OCI-LY1 (cell line): ENCODE results near the gene ZP3.
"Not testable (repeated sequence)": the region's sequence is repeated elsewhere in the genome, so short reads cannot be mapped to it uniquely, and the experiment has no call there.

Experiments
- H2AFZ ChIP-seq: fragments of 200-600 bp; sonication (generic), shearing (Covaris generic); 2 replicates; pipeline ENCODE4 v1.6.0; 2014; ENCODE audit warnings: antibody characterized with exemption, mild to moderate bottlenecking, low read length
- H3F3A ChIP-seq: fragments of 200-600 bp; sonication (generic), shearing (Covaris generic); 2 replicates; pipeline ENCODE4 v1.6.0; 2014; ENCODE audit warnings: mild to moderate bottlenecking, antibody characterized with exemption, low read length, moderate library complexity; ENCODE audit not compliant: insufficient read depth
- H3K27ac ChIP-seq: fragments of 200-600 bp; sonication (generic); 2 replicates; pipeline ENCODE4 v1.5.1; 2014; ENCODE audit warnings: low read length, mixed run types, mild to moderate bottlenecking, low read depth; ENCODE audit not compliant: poor library complexity, severe bottlenecking
- H3K27me3 ChIP-seq: fragments of 200-600 bp; sonication (generic); 2 replicates; pipeline ENCODE4 v1.6.0; 2014; ENCODE audit warnings: antibody characterized with exemption, mild to moderate bottlenecking, low read length, moderate library complexity; ENCODE audit not compliant: insufficient read depth
- H3K36me3 ChIP-seq: fragments of 200-600 bp; sonication (generic); 2 replicates; pipeline ENCODE4 v1.6.1; 2014; ENCODE audit warnings: mild to moderate bottlenecking, antibody characterized with exemption, low read length, moderate library complexity, mixed read lengths; ENCODE audit not compliant: insufficient read depth
- H3K4me1 ChIP-seq: fragments of 200-600 bp; sonication (generic); 2 replicates; pipeline ENCODE4 v1.5.1; 2014; ENCODE audit warnings: mild to moderate bottlenecking, low read length, moderate library complexity; ENCODE audit not compliant: insufficient read depth, severe bottlenecking
- H3K4me2 ChIP-seq: fragments of 200-600 bp; sonication (generic), shearing (Covaris generic); 2 replicates; pipeline ENCODE4 v1.6.1; 2014; ENCODE audit warnings: low read length
- H3K4me3 ChIP-seq: fragments of 200-600 bp; sonication (generic); 2 replicates; pipeline ENCODE4 v1.5.1; 2014; ENCODE audit warnings: low read length, low read depth, mild to moderate bottlenecking, mixed read lengths; ENCODE audit not compliant: poor library complexity, severe bottlenecking
- H3K79me2 ChIP-seq: fragments of 200-600 bp; shearing (Covaris generic); 2 replicates; pipeline ENCODE4 v1.6.1; 2016; ENCODE audit warnings: mixed run types, low read length, mixed read lengths; ENCODE audit not compliant: insufficient read depth
- H3K9ac ChIP-seq: fragments of 200-600 bp; sonication (generic), shearing (Covaris generic); 2 replicates; pipeline ENCODE4 v1.6.1; 2014; ENCODE audit warnings: mild to moderate bottlenecking, low read length, mixed read lengths
- H3K9me2 ChIP-seq: fragments of 200-600 bp; sonication (generic), shearing (Covaris generic); 2 replicates; pipeline ENCODE4 v1.6.1; 2014; ENCODE audit warnings: low read depth, mild to moderate bottlenecking, low read length, mixed read lengths
- H3K9me3 ChIP-seq: fragments of 200-600 bp; shearing (Covaris generic); 2 replicates; pipeline ENCODE4 v1.6.1; 2014; ENCODE audit warnings: low read length, mixed read lengths
- H4K20me1 ChIP-seq: fragments of 200-600 bp; sonication (generic), shearing (Covaris generic); 2 replicates; pipeline ENCODE4 v1.6.0; 2016; ENCODE audit warnings: mild to moderate bottlenecking, low read length; ENCODE audit not compliant: insufficient read depth
- EZH2 ChIP-seq: fragments of 200-600 bp; sonication (generic), shearing (Covaris generic); IDR thresholded peaks from 2 replicates; pipeline ENCODE4 v1.8.0; 2017; ENCODE audit warnings: borderline replicate concordance, mixed run types, mild to moderate bottlenecking, antibody characterized with exemption, low read length, moderate library complexity, mixed read lengths
- TF ChIP-seq, protein P1 (sequence below): fragments of 200-600 bp; sonication (generic), shearing (Covaris generic); IDR thresholded peaks from 2 replicates; pipeline ENCODE4 v1.5.1; 2017; ENCODE audit warnings: mild to moderate bottlenecking, antibody characterized with exemption, low read length, moderate library complexity, mixed read lengths

Gene ZP3

DNA sequence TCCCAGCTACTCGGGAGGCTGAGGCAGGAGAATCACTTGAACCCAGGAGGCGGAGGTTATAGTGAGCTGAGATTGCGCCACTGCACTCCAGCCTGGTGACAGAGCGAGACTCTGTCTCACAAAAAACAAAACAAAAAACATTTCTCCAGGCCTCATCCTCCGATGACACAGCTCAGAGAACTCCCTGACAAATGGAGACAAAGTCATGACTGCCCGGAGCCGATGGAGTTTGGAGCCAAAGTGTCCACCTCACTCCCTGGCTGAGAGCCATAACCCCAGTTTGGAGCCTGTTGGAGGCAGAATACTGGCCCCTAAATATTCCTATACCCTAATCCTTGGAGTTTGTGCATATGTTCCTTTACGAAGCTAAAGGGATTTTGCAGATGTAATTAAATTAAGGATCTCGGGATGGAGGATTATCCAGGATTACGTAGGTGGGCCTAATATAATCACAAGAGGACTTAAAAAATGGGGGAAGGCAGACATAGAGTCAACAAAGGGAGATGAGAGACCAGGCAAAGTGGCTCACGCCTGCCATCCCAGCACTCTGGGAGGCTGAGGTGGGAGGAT is 38.0 kb upstream of the ZP3 start:
- H3K4me1 ChIP-seq: peaks cover 20% of the 10 kb centered on the region
- no peaks in the 10 kb centered on the region for H3K27me3 ChIP-seq
- H3K4me3 ChIP-seq: no peak overlapping the region
- no peaks in the 10 kb centered on the region for H4K20me1 ChIP-seq
- H3K4me2 ChIP-seq: no peak overlapping the region
- no peaks in the 10 kb centered on the region for H3K9me3 ChIP-seq
- no peak overlapping the region for H3K27ac ChIP-seq
- TF ChIP-seq, protein P1, sequence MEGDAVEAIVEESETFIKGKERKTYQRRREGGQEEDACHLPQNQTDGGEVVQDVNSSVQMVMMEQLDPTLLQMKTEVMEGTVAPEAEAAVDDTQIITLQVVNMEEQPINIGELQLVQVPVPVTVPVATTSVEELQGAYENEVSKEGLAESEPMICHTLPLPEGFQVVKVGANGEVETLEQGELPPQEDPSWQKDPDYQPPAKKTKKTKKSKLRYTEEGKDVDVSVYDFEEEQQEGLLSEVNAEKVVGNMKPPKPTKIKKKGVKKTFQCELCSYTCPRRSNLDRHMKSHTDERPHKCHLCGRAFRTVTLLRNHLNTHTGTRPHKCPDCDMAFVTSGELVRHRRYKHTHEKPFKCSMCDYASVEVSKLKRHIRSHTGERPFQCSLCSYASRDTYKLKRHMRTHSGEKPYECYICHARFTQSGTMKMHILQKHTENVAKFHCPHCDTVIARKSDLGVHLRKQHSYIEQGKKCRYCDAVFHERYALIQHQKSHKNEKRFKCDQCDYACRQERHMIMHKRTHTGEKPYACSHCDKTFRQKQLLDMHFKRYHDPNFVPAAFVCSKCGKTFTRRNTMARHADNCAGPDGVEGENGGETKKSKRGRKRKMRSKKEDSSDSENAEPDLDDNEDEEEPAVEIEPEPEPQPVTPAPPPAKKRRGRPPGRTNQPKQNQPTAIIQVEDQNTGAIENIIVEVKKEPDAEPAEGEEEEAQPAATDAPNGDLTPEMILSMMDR: no peak
- no peak for TF ChIP-seq EZH2
- H3K9me2 ChIP-seq: no peaks in the 10 kb centered on the region
- H3F3A ChIP-seq: no peaks in the 10 kb centered on the region
- H2AFZ ChIP-seq: no peak overlapping the region
- no peaks in the 10 kb centered on the region for H3K36me3 ChIP-seq
- no peak overlapping the region for H3K9ac ChIP-seq
- H3K79me2 ChIP-seq: no peaks in the 10 kb centered on the region

DNA sequence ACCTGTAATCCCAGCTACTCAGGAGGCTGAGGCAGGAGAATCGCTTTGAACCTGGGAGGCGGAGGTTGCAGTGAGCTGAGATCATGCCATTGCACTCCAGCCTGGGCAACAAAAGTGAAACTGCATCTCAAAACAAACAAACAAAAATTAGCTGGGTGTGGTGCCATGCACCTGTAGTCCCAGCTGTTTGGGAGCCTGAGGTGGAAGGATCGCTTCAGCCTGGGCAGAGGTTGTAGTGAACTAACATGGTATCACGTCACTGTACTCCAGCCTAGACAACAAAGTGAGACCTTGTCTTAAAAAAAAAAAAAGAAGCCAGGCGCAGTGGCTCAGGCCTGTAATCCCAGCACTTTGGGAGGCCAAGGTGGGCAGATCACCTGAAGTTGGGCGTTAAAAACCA is 37.0 kb upstream of the ZP3 start:
- not testable (repeated sequence) for H3K27me3 ChIP-seq, H3K9me2 ChIP-seq, H3K79me2 ChIP-seq, H3K36me3 ChIP-seq, H3K4me3 ChIP-seq, H4K20me1 ChIP-seq, H3K4me2 ChIP-seq, H2AFZ ChIP-seq, H3K9me3 ChIP-seq, H3K9ac ChIP-seq, H3K27ac ChIP-seq, H3F3A ChIP-seq
- H3K4me1 ChIP-seq: peaks cover 25% of the 10 kb centered on the region

DNA sequence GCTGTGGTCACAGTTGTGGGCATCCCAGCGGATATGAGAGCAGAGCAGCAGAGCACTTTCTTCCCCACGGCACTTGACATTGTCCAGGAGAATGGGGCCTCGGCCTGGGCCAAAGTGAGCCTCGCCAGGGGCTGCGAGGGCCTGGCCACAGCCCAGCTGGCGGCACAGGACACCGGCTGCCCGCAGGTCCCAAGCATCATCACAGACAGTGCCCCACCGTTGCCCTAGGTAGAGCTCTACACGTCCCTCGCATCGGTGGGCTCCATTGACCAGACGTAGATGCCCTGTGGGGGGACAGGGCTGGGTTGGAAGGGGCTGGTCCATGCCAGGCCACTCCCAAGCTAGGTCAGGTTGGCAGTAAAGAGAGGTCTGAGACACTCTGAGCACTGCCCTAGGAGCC is 34.7 kb upstream of the ZP3 start:
- no peak overlapping the region for H2AFZ ChIP-seq
- no peak overlapping the region for H3K9ac ChIP-seq
- no peak for TF ChIP-seq EZH2
- TF ChIP-seq, protein P1: no peak

DNA sequence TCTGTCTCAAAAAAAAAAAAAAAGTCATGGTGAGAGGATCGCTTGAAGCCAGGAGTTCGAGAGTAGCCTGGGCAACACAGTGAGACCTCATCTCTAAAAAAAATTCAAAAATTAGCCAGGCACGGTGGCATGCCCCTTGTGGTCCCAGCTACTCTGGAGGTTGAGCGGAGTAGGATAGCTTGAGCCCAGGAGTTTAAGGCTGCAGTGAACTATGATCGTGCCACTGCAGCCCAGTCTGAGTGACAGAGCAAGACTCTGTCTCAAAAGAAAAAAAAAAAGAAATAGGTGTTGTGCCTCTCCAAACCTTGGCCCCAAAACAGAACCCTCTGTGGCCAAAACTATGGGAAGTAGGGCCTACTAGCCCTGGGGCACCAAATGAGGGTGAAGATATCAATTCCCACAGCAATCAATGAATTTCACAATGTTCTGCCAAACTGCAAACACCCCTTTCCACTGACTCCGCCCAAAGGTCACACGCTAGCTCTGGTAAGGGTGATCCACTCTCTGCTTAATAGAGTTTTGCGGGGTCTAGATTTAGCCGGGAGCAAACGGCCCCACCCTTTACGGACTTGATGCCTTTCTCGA is 32.1 kb upstream of the ZP3 start:
- Histone ChIP-seq H3K9ac (peak overlapping the region; percentile 52), H3K4me1 (peaks cover 46% of the 10 kb centered on the region), H3K9me2 (no peaks in the 10 kb centered on the region), H3K27me3 (no peaks in the 10 kb centered on the region), H3F3A (no peaks in the 10 kb centered on the region), H4K20me1 (no peaks in the 10 kb centered on the region), H3K36me3 (no peaks in the 10 kb centered on the region), H3K4me2 (peak overlapping the region; percentile 96), H3K4me3 (peak overlapping the region; percentile 74), H2AFZ (peak overlapping the region; percentile 56; the same call in 1 of the 2 replicates), H3K79me2 (no peaks in the 10 kb centered on the region), H3K9me3 (no peaks in the 10 kb centered on the region), H3K27ac (peak overlapping the region; percentile 11)
- TF ChIP-seq, protein P1: no peak
- no peak for TF ChIP-seq EZH2

More for the DNA sequence above, 34.7 kb upstream of the ZP3 start:
- no peak overlapping the region for H3K27ac ChIP-seq
- no peaks in the 10 kb centered on the region for H3K9me3 ChIP-seq
- H3K27me3 ChIP-seq: no peaks in the 10 kb centered on the region
- no peak overlapping the region for H3K4me3 ChIP-seq
- no peaks in the 10 kb centered on the region for H4K20me1 ChIP-seq
- H3K4me2 ChIP-seq: no peak overlapping the region
- no peaks in the 10 kb centered on the region for H3K9me2 ChIP-seq
- no peaks in the 10 kb centered on the region for H3K36me3 ChIP-seq
- H3K4me1 ChIP-seq: peaks cover 37% of the 10 kb centered on the region
- no peaks in the 10 kb centered on the region for H3K79me2 ChIP-seq
- no peaks in the 10 kb centered on the region for H3F3A ChIP-seq
